GM12873 (cell line): ENCODE results near the gene AP3B1.

Source experiments
- CTCF ChIP-seq: IDR thresholded peaks from 2 replicates; pipeline ENCODE4 v1.5.1; 2012; ENCODE audit warnings: low read depth, mild to moderate bottlenecking, moderate library complexity, low read length, control low read depth; ENCODE audit not compliant: insufficient read depth; ENCODE audit errors: missing control alignments

The AP3B1 gene

DNA sequence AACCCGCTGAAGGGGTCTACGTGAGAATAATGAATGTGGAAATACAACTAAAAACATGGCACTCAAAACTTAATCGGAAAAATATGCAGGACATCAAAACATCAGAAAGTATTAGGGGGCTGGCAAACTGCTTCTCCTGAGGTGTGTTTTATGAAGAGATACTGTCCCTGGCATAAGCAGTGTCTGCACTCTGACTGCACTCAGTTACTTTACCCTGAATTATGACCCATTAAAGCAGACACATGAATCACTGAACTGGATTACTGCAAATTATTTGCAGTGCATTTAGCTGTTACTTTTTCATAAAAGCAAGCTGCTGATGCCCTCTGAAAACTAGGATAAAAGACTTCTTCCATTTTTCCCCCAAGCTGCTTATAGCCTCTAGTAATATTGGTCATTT is 164.9 kb downstream of the AP3B1 start:
- TF ChIP-seq CTCF = no peak

GRCh38 chr5:78127875-78128274 is 166.6 kb downstream of the AP3B1 start:
- peak; percentile 26 for TF ChIP-seq CTCF

- no peak for TF ChIP-seq CTCF
Observed at GRCh38 chr5:78126536-78126935, 168.0 kb downstream of the AP3B1 start.

DNA sequence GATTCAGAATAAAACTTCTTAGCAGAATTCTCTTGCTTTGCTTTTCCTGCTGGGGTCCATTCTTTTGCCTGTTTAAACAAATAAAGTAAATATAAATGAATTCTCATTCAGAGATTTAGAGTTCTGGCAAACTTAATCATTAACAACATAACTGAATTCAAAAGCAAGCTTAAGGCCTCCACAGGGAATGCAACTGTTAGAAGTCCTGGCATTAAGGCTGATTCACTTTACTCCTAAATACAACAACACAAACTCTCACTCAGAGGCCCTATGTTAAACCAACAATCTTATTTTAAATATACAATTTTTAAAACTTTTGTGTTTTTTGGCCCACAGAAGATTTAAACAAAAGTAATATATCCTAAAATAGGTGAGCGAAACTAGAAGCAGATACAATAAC is 178.3 kb downstream of the AP3B1 start:
- no peak for TF ChIP-seq CTCF

DNA sequence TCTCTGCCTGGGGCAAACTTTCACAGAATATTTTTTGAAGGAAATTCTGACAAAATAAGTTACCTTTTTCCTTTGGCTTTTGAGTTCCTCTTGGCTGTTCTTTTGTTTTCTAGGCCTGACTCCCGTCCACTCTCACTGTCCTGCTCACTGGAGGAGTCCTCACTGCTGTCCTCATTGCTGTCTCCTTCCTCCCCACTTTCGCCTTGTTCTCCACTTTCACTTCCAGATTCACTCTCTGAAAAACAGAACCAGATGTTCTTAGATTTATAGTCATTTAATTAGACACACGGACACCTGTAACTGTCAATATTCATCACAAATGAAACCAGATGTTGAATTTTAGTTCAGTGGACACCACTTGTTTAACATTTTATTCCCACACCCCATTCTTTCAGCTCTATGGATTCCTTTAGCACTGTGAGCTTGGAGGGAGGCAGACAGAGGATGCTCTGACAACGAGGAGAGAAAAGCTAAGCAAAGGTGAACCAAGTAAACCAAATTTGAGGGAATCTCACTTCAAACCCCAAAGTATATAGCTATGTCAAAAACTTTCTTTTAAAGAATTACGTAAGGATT is 180.7 kb downstream of the AP3B1 start:
- no peak for TF ChIP-seq CTCF

- no peak for TF ChIP-seq CTCF
Observed at GRCh38 chr5:78112931-78113330, 181.6 kb downstream of the AP3B1 start.

DNA sequence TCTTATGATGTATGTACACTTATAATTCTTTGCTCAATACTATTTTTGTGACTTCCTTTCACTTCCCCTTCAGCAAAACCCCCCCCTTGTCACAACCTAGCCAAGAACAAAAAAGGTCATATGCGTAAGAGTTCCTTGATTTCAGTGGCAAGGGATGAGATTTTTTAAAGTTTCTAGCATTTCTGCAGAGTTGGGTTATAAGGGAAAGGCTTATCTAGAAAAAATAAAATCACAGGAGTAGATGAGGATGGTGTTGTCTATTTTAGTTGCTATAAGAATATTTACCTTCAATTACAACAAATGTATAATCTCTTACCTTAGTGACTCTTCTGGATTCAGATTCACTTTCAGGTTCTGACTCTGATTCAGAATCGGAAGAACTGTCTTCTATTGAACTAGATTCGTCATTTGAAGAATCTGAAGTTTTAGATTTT is 184.6 kb downstream of the AP3B1 start:
- TF ChIP-seq CTCF = no peak
